ENCODE data around the gene TGDS. TPM values are rescaled to one million over a fixed set of nuclear protein-coding genes. Genes with fewer than 3 reads are reported as not detected.

The TGDS gene, protein sequence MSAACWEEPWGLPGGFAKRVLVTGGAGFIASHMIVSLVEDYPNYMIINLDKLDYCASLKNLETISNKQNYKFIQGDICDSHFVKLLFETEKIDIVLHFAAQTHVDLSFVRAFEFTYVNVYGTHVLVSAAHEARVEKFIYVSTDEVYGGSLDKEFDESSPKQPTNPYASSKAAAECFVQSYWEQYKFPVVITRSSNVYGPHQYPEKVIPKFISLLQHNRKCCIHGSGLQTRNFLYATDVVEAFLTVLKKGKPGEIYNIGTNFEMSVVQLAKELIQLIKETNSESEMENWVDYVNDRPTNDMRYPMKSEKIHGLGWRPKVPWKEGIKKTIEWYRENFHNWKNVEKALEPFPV
- total RNA-seq, result 8.0 and 13.1 TPM in 2 replicates

DNA sequence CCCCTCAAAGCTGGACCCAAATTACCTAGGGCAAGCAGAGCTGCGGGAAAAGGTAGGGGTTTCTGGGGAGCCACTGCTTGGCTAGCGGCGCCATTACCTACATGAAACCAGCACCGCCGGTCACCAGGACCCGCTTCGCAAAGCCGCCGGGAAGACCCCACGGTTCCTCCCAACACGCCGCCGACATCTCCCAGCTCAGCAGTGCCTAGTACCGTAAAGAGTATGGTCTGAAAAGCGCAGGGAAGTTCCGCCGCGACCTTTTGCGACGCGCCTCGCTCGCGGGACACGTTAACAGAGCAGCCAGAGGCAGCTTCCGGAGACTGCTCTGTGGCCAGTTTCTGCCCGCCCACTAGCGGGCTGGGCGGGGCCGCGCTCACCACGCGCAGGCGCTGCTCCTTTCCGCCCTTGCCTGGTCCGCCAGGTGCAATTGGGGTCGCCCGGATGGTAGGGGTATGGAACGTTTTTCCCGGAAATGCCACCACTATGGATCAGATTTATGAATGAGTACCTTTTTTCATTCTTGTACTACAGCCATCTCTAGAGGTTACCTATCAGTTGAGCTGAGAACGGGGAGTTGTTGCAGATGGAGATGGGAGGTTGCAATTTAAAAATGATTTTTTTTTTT lies at the start of gene TGDS:
Gene TGDS, minus strand, starts transcription at position 203 of the 625 bp plus-strand sequence. Its CDS starts 16 bp downstream, at position 187.

DNA sequence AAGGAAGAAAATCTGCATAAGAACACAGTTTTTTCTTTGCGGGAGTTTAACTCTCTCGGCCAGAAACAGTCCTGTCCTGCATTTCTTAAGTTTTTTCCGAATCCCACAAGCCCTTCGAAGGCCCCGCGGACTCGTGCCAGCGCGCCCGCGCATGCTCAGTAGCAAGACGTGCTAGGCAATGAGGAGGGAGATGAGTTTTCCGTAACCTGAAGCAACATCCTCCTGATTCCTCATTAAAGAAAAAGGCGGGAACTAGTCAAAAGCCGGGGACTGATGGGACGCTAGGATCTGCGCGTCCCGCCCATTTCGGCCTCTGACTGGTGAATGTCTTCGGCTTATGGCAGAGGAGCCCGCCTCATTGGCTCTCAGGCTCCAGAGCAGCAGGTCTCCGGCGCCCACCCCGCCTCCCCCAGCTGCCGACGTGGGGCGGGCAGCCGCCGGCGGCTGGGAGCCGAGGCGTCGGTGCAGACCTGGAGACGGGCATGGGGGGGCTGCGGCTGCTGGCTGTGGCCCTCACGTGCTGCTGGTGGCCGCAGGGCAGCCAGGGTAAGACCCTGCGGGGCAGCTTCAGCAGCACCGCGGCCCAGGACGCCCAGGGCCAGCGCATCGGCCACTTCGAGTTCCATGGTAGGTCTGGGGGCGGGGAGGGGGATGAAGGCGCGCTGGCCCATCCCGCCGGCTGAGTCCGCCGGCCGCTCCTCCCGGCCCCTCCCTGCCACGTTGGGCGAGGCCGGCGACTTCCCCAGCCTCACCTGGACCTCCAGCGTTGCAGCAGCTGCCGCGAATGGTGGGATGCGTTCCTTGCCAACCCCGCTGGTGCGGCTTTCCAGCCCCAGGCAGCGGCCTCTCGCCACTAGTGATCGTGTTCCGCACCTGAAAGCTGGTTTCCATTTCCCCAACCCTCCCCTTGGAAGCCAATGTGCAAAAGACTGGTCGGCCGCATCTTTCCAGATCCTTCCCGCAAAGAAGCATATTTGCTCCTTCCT lies 5.8 kb upstream of the TGDS start, which contains the start of gene GPR180:
Gene GPR180, plus strand, starts transcription at position 412 of the 986 bp plus-strand sequence. Its CDS starts 71 bp downstream, at position 483.

Other genes starting within 250 kb of the TGDS start
- gene DCT, start 116.5 kb downstream of the TGDS start, total RNA-seq, result not detected in 2 replicates
- 6.4 and 6.9 TPM in 2 replicates for gene GPR180, start 5.7 kb upstream of the TGDS start, total RNA-seq
- gene SOX21, start 116.4 kb upstream of the TGDS start, total RNA-seq, result not detected in 2 replicates

All from bronchus fibroblast of lung (primary cell).